Stimulated activated CD4-positive, alpha-beta T cell treated with anti-CD3 and anti-CD28 coated beads, TNF-alpha, amount 100 ng/mL, for 48 hours (primary cell): ENCODE results near the gene MXI1.
"Not testable (repeated sequence)": the region's sequence is repeated elsewhere in the genome, so short reads cannot be mapped to it uniquely, and the experiment has no call there.

ENCODE experiments used
- DNase-seq, 3 donors: peaks; one replicate each; pipeline ENCODE4 v3.0.0-alpha.2; 2020; ENCODE audit warnings: low read depth in 3 of 3

Gene MXI1

GRCh38 chr10:110317866-110318850, 110.8 kb downstream of the MXI1 start:
- DNase-seq = no peak

DNA sequence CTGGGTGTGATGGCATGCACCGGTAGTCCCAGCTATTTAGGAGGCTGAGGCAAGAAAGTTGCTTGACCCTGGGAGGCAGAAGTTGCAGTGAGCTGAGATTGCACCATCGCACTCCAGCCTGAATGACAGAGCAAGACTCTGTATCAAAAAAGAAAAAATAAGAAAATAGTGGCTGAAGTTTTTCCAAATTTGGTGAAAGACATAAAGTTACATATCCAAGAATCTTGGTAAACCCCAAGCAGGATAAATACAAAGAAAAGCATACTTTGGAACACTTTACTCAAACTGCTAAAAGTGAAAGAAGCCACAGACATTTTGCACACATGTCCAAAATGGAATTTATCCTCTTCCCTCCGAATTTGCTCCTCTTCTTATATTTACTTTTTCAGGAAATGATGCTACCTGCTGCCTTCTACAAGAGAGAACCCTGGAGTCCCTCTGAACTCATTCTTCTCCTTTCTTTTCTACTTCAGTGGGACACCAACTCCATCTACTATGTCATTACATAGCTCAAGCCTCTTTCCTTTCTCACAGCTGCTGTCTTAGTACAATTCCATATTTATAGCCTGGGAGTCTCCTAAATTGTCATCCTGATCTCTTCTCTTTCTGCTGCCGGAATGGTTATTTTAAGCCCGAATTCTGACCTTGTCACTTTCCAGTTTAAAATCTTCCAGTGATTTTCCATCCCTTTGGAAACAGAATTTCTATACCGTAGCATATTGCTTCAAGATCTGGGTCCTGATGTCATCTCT, 114.6 kb downstream of the MXI1 start:
- DNase-seq = no peak

- DNase-seq = no peak
Measured at GRCh38 chr10:110323503-110323902, 116.1 kb downstream of the MXI1 start.

- no peak for DNase-seq
Measured at GRCh38 chr10:110324201-110324804, 116.9 kb downstream of the MXI1 start.

DNA sequence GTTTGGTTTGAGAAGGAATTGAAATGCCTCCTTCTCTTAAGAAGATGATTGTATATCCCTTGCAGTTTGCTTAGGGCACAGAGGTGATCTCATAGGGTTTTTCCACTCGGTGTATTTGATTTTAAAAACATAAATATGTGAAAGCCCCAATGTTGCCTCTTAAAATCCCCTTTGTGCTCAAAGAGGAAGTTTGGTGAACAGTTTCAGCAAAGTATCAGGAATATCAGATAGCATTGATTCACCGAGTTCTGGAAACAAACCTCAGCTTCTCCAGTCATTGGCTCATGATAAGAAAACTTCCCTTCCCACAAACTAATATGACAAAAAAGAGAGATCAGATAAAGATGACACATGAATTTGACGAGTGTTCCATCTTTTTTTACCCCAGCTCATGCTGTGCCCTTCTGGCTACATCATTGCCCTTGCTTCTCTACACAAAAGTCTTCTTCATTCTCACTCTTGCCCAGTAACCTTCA, 117.4 kb downstream of the MXI1 start:
- DNase-seq = no peak

- DNase-seq = no peak
Measured at GRCh38 chr10:110326351-110327032, 119.1 kb downstream of the MXI1 start.

DNA sequence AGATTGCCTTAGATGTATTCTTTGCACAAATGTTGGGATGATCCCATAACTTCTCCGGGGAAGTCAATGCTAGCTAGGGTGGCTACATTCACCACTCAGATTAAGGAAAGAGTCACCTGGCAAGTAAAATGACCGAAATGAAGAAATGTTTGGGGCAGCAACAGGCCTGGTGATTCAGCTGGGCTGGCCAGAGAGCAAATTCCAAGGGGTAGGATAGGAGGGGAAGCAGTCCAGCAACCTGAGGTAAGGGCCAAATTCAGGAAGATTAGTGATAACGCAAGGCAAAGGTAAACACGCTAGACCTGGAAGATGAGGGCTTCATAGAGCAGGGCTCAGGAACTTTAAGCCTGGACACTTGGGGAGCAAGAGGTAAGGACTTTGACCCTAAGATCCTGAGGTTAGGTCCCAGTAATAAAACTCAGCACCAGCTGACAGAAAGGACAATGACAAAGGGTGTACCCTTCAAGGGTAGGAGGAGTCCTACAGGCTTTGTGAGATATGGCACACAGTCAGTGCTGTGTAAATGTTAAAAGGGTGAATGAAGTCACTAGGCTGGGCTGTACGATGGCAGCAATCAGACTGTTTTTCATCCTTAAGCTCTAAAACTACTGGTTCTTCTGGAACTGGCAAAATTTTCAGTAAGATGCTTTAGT, 120.0 kb downstream of the MXI1 start:
- DNase-seq = no peak

DNA sequence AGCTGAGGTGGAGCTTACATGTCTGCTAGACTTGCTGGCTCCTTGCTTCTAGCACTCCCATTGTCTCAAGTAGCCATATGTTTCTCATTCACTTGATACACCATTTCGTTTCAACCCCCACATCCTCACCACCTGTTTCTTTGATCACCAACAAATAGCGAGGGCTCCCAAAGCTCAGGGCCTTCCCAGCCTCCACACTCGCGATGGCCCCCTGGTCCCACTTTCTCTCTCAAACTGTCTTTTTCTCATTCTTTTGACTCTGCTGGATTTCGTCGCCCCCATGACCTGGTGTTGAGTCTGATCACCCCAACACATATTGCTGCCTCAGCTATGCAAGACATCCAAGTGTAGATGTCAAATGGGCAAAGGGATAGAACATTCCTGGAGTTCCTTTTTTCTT, 123.3 kb downstream of the MXI1 start:
- no peak for DNase-seq

DNA sequence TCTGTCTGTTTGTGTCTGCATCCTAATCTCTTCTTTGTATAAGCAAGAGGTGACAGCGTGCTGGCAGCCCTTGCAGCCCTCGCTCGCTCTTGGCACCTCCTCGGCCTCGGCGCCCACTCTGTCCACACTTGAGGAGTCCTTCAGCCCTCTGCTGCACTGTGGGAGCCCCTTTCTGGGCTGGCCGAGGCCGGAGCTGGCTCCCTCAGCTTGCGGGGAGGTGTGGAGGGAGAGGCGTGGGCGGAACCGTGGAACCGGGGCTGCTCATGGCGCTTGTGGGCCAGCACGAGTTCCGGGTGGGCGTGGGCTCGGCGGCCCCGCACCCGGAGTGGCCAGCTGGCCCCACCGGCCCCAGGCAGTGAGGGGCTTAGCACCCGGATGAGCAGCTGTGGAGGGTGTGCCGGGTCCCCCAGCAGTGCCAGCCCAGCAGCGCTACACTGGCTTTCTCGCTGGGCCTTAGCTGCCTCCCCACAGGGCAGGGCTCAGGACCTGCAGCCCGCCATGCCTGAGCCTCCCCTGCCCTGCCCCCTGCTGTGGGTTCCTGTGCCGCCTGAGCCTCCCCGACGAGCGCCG, 123.9 kb downstream of the MXI1 start:
- not testable (repeated sequence) for DNase-seq

- no peak for DNase-seq
Measured at GRCh38 chr10:110334061-110334656, 126.8 kb downstream of the MXI1 start.

- no peak for DNase-seq
Measured at GRCh38 chr10:110335314-110336064, 128.1 kb downstream of the MXI1 start.

- no peak for DNase-seq
Measured at GRCh38 chr10:110336111-110336721, 128.8 kb downstream of the MXI1 start.
